ENCODE data around the gene LOX.

DNA sequence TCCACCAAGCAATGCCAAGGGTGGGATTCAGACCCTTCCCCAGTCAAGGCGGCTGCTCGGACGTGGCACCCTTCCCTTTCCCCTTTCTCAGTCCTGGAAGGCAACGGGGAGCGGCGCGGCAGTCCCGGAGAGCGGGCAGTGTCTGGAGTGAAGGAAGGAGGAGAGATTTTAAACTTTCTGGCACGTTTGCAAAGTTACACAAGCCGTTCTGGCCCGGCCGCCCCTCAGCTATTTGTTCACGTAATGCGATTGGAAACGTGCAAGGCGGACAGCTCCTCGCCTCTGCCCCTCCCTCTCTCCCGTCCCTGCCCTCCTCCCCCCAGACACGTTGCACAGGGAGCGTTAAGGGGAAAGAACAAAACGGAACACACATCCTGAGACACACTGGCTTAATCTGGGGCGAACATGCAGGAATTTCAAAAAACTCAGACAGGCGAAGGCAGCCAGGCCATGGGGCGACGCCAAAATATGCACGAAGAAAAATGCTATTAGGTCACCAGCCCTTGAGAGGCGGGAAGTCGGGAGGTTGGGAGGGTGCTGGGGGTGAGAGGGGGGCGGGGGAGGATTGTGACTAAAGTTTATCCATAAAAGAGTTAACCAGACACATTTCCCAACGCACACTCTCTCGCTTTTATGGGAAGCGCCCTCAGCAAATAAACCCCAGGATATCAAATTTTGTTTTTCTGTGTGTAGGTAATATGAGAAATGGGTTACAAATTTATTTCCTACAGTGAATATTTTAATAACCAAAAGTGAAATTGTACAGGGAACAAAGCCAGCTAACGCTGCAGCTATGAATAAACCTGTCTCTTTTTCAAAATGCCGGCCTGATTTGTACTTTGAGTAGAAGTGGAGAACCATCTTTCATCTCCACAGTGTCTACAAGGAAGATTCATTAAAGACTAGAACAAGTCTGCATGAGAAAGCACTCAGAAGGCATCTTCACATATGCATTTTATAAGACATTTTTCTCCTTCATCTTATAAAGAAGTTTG, at the start of gene LOX:
- TF ChIP-seq ELF4 (CRISPR knock-in tag; IDR thresholded peaks at IDR 0.05) = no peak
- no peak for TF ChIP-seq SNIP1 (IDR thresholded peaks at IDR 0.05; ENCODE audit: low read depth)
- no peak for TF ChIP-seq ZBTB1 (CRISPR knock-in tag; IDR thresholded peaks at IDR 0.05; ENCODE audit: borderline replicate concordance, low read depth)
- TF ChIP-seq, protein P1, sequence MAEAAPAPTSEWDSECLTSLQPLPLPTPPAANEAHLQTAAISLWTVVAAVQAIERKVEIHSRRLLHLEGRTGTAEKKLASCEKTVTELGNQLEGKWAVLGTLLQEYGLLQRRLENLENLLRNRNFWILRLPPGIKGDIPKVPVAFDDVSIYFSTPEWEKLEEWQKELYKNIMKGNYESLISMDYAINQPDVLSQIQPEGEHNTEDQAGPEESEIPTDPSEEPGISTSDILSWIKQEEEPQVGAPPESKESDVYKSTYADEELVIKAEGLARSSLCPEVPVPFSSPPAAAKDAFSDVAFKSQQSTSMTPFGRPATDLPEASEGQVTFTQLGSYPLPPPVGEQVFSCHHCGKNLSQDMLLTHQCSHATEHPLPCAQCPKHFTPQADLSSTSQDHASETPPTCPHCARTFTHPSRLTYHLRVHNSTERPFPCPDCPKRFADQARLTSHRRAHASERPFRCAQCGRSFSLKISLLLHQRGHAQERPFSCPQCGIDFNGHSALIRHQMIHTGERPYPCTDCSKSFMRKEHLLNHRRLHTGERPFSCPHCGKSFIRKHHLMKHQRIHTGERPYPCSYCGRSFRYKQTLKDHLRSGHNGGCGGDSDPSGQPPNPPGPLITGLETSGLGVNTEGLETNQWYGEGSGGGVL (CRISPR knock-in tag; IDR thresholded peaks at IDR 0.05) = no peak
- no peak for TF ChIP-seq ETS2 (tag; IDR thresholded peaks at IDR 0.05; ENCODE audit: borderline replicate concordance, poor library complexity, severe bottlenecking)
- no peak for TF ChIP-seq SAP30 (IDR thresholded peaks at IDR 0.05; ENCODE audit: borderline replicate concordance, insufficient read depth, low read depth, low read length, poor library complexity, severe bottlenecking)
- no peak for TF ChIP-seq LARP7 (IDR thresholded peaks at IDR 0.05)
- TF ChIP-seq, protein P2, sequence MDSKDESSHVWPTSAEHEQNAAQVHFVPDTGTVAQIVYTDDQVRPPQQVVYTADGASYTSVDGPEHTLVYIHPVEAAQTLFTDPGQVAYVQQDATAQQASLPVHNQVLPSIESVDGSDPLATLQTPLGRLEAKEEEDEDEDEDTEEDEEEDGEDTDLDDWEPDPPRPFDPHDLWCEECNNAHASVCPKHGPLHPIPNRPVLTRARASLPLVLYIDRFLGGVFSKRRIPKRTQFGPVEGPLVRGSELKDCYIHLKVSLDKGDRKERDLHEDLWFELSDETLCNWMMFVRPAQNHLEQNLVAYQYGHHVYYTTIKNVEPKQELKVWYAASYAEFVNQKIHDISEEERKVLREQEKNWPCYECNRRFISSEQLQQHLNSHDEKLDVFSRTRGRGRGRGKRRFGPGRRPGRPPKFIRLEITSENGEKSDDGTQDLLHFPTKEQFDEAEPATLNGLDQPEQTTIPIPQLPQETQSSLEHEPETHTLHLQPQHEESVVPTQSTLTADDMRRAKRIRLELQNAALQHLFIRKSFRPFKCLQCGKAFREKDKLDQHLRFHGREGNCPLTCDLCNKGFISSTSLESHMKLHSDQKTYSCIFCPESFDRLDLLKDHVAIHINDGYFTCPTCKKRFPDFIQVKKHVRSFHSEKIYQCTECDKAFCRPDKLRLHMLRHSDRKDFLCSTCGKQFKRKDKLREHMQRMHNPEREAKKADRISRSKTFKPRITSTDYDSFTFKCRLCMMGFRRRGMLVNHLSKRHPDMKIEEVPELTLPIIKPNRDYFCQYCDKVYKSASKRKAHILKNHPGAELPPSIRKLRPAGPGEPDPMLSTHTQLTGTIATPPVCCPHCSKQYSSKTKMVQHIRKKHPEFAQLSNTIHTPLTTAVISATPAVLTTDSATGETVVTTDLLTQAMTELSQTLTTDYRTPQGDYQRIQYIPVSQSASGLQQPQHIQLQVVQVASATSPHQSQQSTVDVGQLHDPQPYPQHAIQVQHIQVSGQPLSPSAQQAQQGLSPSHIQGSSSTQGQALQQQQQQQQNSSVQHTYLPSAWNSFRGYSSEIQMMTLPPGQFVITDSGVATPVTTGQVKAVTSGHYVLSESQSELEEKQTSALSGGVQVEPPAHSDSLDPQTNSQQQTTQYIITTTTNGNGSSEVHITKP (IDR thresholded peaks at IDR 0.05; ENCODE audit: partially characterized antibody) = no peak
- TF ChIP-seq, protein P3, sequence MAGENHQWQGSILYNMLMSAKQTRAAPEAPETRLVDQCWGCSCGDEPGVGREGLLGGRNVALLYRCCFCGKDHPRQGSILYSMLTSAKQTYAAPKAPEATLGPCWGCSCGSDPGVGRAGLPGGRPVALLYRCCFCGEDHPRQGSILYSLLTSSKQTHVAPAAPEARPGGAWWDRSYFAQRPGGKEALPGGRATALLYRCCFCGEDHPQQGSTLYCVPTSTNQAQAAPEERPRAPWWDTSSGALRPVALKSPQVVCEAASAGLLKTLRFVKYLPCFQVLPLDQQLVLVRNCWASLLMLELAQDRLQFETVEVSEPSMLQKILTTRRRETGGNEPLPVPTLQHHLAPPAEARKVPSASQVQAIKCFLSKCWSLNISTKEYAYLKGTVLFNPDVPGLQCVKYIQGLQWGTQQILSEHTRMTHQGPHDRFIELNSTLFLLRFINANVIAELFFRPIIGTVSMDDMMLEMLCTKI (IDR thresholded peaks at IDR 0.05; ENCODE audit: partially characterized antibody) = no peak
- TF ChIP-seq GATA2 (CRISPR knock-in tag; IDR thresholded peaks at IDR 0.05) = no peak
- no peak for TF ChIP-seq EGR1 (conservative IDR thresholded peaks at IDR 0.05)
- no peak for TF ChIP-seq FOXA3 (CRISPR knock-in tag; conservative IDR thresholded peaks at IDR 0.05 in 1 of 2, IDR thresholded peaks at IDR 0.05 in 1 of 2)
- no peak for TF ChIP-seq EZH2 (IDR thresholded peaks at IDR 0.05; ENCODE audit: borderline replicate concordance, low read depth, low read length)

All from K562 (cell line).